Astrocyte (in vitro differentiated cells and primary cell): ENCODE data around the gene ENOX1.

Experiments used
- EZH2 ChIP-seq: IDR thresholded peaks from 2 replicates; pipeline ENCODE4 v1.6.1; 2012; ENCODE audit warnings: mild to moderate bottlenecking, low read length, inconsistent platforms; ENCODE audit not compliant: insufficient read depth
- TF ChIP-seq, protein P1 (sequence below): IDR thresholded peaks from 2 replicates; pipeline ENCODE4 v1.5.1; 2011; ENCODE audit warnings: low read depth, mild to moderate bottlenecking, inconsistent platforms, low read length, moderate library complexity; ENCODE audit not compliant: insufficient read depth

DNA sequence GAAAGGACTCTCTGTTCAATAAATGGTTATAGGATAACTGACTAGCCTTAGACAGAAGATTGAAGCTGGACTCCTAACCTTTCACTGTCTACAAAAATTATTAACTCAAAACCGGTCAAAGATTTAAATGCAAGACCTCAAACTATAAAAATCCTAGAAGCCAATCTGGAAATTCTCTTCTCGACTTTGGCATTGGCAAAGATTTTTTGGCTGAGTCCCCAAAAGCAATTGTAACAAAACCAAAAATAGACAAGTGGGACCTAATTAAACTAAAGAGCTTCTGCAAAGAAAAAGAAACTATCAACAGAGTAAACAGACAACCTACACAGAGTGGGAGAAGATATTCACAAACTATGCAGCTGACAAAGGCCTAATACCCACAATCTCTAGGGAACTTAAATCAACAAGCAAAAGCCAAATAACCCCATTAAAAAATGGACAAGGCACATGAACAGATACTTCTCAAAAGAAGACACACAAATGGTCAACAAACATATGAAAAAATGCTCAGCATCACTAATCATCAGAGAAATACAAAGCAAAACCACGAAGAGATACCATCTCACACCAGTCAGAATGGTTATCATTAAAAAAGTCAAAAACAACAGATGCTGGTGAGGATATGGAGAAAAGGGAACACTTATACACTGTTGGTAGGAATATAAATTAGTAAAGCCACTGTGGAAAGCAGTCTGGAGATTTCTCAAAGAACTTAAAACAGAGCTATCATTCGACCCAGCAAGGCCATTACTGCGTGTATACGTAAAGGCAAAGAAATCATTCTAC is 497.1 kb downstream of the ENOX1 start:
- TF ChIP-seq EZH2, result no peak
- TF ChIP-seq, protein P1, sequence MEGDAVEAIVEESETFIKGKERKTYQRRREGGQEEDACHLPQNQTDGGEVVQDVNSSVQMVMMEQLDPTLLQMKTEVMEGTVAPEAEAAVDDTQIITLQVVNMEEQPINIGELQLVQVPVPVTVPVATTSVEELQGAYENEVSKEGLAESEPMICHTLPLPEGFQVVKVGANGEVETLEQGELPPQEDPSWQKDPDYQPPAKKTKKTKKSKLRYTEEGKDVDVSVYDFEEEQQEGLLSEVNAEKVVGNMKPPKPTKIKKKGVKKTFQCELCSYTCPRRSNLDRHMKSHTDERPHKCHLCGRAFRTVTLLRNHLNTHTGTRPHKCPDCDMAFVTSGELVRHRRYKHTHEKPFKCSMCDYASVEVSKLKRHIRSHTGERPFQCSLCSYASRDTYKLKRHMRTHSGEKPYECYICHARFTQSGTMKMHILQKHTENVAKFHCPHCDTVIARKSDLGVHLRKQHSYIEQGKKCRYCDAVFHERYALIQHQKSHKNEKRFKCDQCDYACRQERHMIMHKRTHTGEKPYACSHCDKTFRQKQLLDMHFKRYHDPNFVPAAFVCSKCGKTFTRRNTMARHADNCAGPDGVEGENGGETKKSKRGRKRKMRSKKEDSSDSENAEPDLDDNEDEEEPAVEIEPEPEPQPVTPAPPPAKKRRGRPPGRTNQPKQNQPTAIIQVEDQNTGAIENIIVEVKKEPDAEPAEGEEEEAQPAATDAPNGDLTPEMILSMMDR, result no peak
